ENCODE measurements around the gene CDCA4. TPM values are rescaled to one million over a fixed set of nuclear protein-coding genes. Genes with fewer than 3 reads are reported as not detected.

Gene CDCA4
- total RNA-seq, 4 donors from 2014 or later: 5.0 to 8.0 (median 6.0) TPM

DNA sequence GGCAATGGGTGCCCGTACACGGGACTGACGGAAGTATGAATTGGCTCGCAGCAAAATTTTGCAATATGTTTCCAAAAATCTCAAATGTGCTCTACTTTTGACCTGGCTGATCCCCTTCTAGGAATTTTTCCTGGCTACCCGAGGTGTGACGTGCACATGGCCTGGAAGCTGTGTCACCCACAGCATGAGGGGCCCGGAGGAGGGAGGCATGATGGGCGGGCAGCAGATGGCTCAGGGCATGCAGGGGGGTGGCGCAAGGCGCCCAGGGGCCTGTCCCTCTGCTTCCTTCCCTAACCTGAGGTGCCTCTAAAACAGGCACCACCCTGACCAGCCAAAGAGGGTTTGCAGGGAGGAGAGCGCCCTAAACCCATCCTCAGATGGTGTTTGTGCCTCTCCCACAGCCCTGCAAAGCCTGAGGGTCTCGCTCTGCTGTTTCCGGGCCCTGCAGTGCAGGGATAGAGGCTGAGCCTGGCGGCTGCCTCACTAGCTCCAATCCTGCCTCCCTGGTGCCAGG, 37.7 kb upstream of the CDCA4 start:
- Histone ChIP-seq H3K36me3 (no peaks in the 10 kb centered on the region), H3K4me3 (no peak overlapping the region), H3K4me1 (peaks cover 37 to 43% (median 40%) of the 10 kb centered on the region in 4 donors), H3K9me3 (no peaks in the 10 kb centered on the region), H3K27me3 (peaks cover 0 to 6% (median 0%) of the 10 kb centered on the region in 4 donors), H3K27ac (replicated peaks in 1 of 4) (no peak overlapping the region)
- intact Hi-C loops (cut with DNase I): no loop called here
- TF ChIP-seq EP300 (IDR thresholded peaks at IDR 0.05) (no peak), POLR2A (IDR thresholded peaks at IDR 0.05; ENCODE audit: low read depth) (no peak)
- DNase-seq (ENCODE audit: extremely low spot score): no peak
- 82% methylated on average over 11 of the region's 14 CpGs for WGBS

GRCh38 chr14:105056303-105056831, 35.5 kb upstream of the CDCA4 start:
- H3K36me3 ChIP-seq: no peaks in the 10 kb centered on the region
- WGBS: 87% methylated on average over 6 of the region's 22 CpGs
- H3K4me3 ChIP-seq: no peak overlapping the region
- DNase-seq (ENCODE audit: extremely low spot score): no peak
- peaks cover 0 to 6% (median 0%) of the 10 kb centered on the region in 4 donors for H3K27me3 ChIP-seq
- no peak overlapping the region for H3K27ac ChIP-seq (replicated peaks in 1 of 4)
- peaks cover 26 to 31% (median 30%) of the 10 kb centered on the region in 4 donors for H3K4me1 ChIP-seq
- H3K9me3 ChIP-seq: no peaks in the 10 kb centered on the region
- TF ChIP-seq POLR2A (IDR thresholded peaks at IDR 0.05; ENCODE audit: low read depth): no peak
- TF ChIP-seq EP300 (IDR thresholded peaks at IDR 0.05): no peak
- TF ChIP-seq POLR2AphosphoS5 (IDR thresholded peaks at IDR 0.05): no peak
- TF ChIP-seq, protein P1, sequence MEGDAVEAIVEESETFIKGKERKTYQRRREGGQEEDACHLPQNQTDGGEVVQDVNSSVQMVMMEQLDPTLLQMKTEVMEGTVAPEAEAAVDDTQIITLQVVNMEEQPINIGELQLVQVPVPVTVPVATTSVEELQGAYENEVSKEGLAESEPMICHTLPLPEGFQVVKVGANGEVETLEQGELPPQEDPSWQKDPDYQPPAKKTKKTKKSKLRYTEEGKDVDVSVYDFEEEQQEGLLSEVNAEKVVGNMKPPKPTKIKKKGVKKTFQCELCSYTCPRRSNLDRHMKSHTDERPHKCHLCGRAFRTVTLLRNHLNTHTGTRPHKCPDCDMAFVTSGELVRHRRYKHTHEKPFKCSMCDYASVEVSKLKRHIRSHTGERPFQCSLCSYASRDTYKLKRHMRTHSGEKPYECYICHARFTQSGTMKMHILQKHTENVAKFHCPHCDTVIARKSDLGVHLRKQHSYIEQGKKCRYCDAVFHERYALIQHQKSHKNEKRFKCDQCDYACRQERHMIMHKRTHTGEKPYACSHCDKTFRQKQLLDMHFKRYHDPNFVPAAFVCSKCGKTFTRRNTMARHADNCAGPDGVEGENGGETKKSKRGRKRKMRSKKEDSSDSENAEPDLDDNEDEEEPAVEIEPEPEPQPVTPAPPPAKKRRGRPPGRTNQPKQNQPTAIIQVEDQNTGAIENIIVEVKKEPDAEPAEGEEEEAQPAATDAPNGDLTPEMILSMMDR (IDR thresholded peaks at IDR 0.05): no peak
- intact Hi-C loops (cut with DNase I): no loop called here

DNA sequence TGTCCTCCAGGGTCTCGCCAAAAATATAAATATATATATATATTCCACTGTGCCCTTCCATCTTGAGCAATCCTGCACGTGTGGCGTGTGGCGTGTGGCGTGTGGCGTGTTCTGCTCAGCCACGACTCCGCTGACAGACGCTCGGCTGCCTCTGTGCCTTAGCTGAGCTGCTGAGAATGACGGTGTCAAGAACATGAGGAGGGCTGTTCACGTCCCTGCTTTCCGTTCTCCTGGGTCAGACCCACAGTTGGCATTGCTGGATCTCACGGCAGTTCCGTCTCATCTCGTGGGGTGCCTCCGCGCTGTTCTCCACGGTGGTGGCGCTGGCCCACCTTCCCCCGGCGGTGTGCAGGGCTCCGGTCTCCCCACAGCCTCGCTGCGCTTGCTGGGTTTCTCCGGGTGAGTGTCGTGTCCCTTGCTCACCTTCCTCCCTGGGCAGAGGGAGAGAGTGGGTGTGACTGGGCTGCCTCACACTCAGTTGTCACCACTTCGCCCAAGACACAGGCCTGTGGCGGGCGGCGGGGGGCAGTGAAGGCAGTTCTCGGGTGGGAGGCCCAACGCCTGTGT, 34.9 kb upstream of the CDCA4 start:
- DNase-seq (ENCODE audit: extremely low spot score): no peak
- H3K9me3 ChIP-seq: no peaks in the 10 kb centered on the region
- H3K4me1 ChIP-seq: peaks cover 20 to 25% (median 25%) of the 10 kb centered on the region in 4 donors
- TF ChIP-seq POLR2AphosphoS5 (IDR thresholded peaks at IDR 0.05) (no peak), POLR2A (IDR thresholded peaks at IDR 0.05; ENCODE audit: low read depth) (no peak), EP300 (IDR thresholded peaks at IDR 0.05) (no peak)
- TF ChIP-seq, protein P1 (IDR thresholded peaks at IDR 0.05): no peak
- no peak overlapping the region for H3K4me3 ChIP-seq
- peaks cover 0 to 6% (median 0%) of the 10 kb centered on the region in 4 donors for H3K27me3 ChIP-seq
- 88% methylated on average over 25 of the region's 33 CpGs for WGBS
- no peak overlapping the region for H3K27ac ChIP-seq (replicated peaks in 1 of 4)
- no peaks in the 10 kb centered on the region for H3K36me3 ChIP-seq
- intact Hi-C loops (cut with DNase I): no loop called here

DNA sequence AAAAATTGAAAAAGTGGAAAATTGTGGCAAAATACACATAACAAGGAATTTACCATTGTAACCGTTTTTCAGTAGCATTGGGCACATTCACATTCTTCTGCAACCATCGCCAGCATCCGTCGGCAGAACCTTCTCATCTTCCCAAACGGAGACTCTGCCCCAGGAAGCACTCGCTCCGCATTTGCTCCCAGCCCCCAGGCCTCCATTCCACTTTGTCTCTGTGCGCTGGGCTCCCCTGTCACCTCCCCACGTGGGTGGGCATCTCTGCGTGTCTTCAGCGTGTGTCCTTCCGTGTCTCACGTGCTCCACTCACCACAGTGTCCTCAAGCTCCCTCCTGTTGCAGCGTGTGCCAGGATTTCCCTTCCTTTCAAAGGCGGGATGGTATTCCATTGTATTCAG, 34.5 kb upstream of the CDCA4 start:
- WGBS: 68% methylated on average over 15 of the region's 15 CpGs
- Histone ChIP-seq H3K27me3 (peaks cover 0 to 6% (median 0%) of the 10 kb centered on the region in 4 donors), H3K27ac (replicated peaks in 1 of 4) (no peak overlapping the region), H3K4me3 (no peak overlapping the region), H3K36me3 (no peaks in the 10 kb centered on the region), H3K9me3 (no peaks in the 10 kb centered on the region), H3K4me1 (peaks cover 15 to 20% (median 20%) of the 10 kb centered on the region in 4 donors)
- TF ChIP-seq POLR2AphosphoS5 (IDR thresholded peaks at IDR 0.05): no peak
- TF ChIP-seq, protein P1 (IDR thresholded peaks at IDR 0.05): no peak
- no peak for TF ChIP-seq POLR2A (IDR thresholded peaks at IDR 0.05; ENCODE audit: low read depth)
- no peak for TF ChIP-seq EP300 (IDR thresholded peaks at IDR 0.05)
- no peak for DNase-seq (ENCODE audit: extremely low spot score)
- intact Hi-C loops (cut with DNase I): no loop called here

GRCh38 chr14:105053996-105054395, 33.1 kb upstream of the CDCA4 start:
- intact Hi-C loops (cut with DNase I): no loop called here
- Histone ChIP-seq H3K9me3 (no peaks in the 10 kb centered on the region), H3K4me1 (peaks cover 5 to 7% (median 6%) of the 10 kb centered on the region in 4 donors), H3K27me3 (peaks cover 0 to 13% (median 0%) of the 10 kb centered on the region in 4 donors), H3K36me3 (no peaks in the 10 kb centered on the region), H3K27ac (replicated peaks in 1 of 4) (no peak overlapping the region), H3K4me3 (no peak overlapping the region)
- WGBS: 96% methylated on average over 14 of the region's 15 CpGs
- TF ChIP-seq POLR2A (IDR thresholded peaks at IDR 0.05; ENCODE audit: low read depth) (no peak), EP300 (IDR thresholded peaks at IDR 0.05) (no peak), POLR2AphosphoS5 (IDR thresholded peaks at IDR 0.05) (no peak)
- TF ChIP-seq, protein P1 (IDR thresholded peaks at IDR 0.05): no peak
- no peak for DNase-seq (ENCODE audit: extremely low spot score)

Data from esophagus muscularis mucosa (tissue), 4 donors.